ENCODE measurements around the gene XXYLT1. TPM values are rescaled to one million over a fixed set of nuclear protein-coding genes. Genes with fewer than 3 reads are reported as not detected.

The XXYLT1 gene
- total RNA-seq, 1 donor from 2014 or later = 16.4 TPM

DNA sequence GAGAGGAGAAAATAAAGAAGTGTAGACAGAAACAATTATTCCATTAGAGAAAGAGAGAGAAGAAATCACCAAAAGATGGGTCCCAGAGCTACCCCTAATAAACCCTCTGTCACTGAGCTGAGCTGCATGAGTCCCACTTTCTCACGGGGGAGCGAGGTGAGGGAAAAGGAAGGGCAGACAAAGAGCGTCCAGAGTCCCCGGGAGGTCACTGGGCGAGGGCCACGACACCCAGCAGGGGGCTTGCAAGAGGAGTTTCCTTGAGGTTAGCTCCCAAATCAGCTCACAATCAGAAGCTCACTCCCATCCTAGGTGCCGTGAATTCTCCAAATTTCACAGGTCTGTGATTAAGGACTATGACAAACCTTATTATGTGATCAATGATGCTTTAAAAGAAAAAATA, 62.3 kb downstream of the XXYLT1 start:
- Histone ChIP-seq H3K9ac (no peak overlapping the region), H3K4me2 (no peak overlapping the region), H3K27me3 (no peaks in the 10 kb centered on the region), H3K36me3 (no peaks in the 10 kb centered on the region), H3K27ac (no peak overlapping the region), H3K79me2 (ENCODE audit: low read depth) (peaks cover 49% of the 10 kb centered on the region), H3F3A (ENCODE audit: low read depth) (no peaks in the 10 kb centered on the region), H2AFZ (replicated peaks) (no peak overlapping the region), H3K9me3 (ENCODE audit: low read depth) (no peaks in the 10 kb centered on the region), H4K20me1 (ENCODE audit: low read depth) (peaks cover 9% of the 10 kb centered on the region), H3K4me1 (peaks cover 13% of the 10 kb centered on the region), H3K4me3 (no peak overlapping the region)
- Mint-ChIP-seq H3K9me3 (peaks cover 7% of the 10 kb centered on the region), H3K4me1 (peaks cover 51% of the 10 kb centered on the region), H3K36me3 (peaks cover 10% of the 10 kb centered on the region), H3K27me3 (ENCODE audit: insufficient read depth, low read depth) (peaks cover 5% of the 10 kb centered on the region), H3K27ac (no peak overlapping the region), H3K4me3 (no peak overlapping the region)
- DNase-seq (ENCODE audit: low spot score) = no peak
- TF ChIP-seq EZH2phosphoT487 (IDR thresholded peaks at IDR 0.05) (no peak), EZH2 (IDR thresholded peaks at IDR 0.05) (no peak)
- TF ChIP-seq, protein P1, sequence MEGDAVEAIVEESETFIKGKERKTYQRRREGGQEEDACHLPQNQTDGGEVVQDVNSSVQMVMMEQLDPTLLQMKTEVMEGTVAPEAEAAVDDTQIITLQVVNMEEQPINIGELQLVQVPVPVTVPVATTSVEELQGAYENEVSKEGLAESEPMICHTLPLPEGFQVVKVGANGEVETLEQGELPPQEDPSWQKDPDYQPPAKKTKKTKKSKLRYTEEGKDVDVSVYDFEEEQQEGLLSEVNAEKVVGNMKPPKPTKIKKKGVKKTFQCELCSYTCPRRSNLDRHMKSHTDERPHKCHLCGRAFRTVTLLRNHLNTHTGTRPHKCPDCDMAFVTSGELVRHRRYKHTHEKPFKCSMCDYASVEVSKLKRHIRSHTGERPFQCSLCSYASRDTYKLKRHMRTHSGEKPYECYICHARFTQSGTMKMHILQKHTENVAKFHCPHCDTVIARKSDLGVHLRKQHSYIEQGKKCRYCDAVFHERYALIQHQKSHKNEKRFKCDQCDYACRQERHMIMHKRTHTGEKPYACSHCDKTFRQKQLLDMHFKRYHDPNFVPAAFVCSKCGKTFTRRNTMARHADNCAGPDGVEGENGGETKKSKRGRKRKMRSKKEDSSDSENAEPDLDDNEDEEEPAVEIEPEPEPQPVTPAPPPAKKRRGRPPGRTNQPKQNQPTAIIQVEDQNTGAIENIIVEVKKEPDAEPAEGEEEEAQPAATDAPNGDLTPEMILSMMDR (IDR thresholded peaks at IDR 0.05) = no peak

DNA sequence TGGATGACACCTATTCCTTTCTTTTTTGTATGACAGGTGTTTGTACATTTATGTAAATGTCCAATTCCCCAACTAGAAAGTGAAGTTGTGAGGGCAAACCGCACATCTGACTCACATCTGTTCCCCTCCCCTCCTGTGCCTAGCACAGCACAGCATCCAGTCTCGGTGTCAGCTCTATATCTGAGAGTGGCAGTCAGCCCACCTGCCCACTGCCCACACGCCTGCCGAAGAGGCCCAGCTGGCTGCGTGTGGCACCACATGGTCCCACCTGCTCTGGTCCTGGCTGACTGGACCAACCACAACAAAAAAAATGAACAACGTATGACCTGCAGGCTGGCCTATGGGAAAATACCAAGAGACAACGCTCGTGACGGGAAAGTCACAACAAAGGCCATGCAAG, 62.8 kb downstream of the XXYLT1 start:
- no peak overlapping the region for H3K9ac ChIP-seq
- no peak overlapping the region for H3K4me3 ChIP-seq
- no peak overlapping the region for H3K27ac Mint-ChIP-seq
- H4K20me1 ChIP-seq (ENCODE audit: low read depth) = peaks cover 10% of the 10 kb centered on the region
- H3K27me3 Mint-ChIP-seq (ENCODE audit: insufficient read depth, low read depth) = peaks cover 8% of the 10 kb centered on the region
- H2AFZ ChIP-seq (replicated peaks) = no peak overlapping the region
- no peaks in the 10 kb centered on the region for H3F3A ChIP-seq (ENCODE audit: low read depth)
- no peaks in the 10 kb centered on the region for H3K9me3 ChIP-seq (ENCODE audit: low read depth)
- H3K27me3 ChIP-seq = no peaks in the 10 kb centered on the region
- no peak overlapping the region for H3K4me2 ChIP-seq
- H3K36me3 Mint-ChIP-seq = peaks cover 10% of the 10 kb centered on the region
- H3K36me3 ChIP-seq = no peaks in the 10 kb centered on the region
- no peak for TF ChIP-seq EZH2 (IDR thresholded peaks at IDR 0.05)
- no peak for TF ChIP-seq EZH2phosphoT487 (IDR thresholded peaks at IDR 0.05)
- TF ChIP-seq, protein P1 (IDR thresholded peaks at IDR 0.05) = no peak
- no peak overlapping the region for H3K4me3 Mint-ChIP-seq
- peaks cover 7% of the 10 kb centered on the region for H3K9me3 Mint-ChIP-seq
- peaks cover 55% of the 10 kb centered on the region for H3K4me1 Mint-ChIP-seq
- H3K4me1 ChIP-seq = peaks cover 13% of the 10 kb centered on the region
- no peak for DNase-seq (ENCODE audit: low spot score)
- no peak overlapping the region for H3K27ac ChIP-seq
- peaks cover 46% of the 10 kb centered on the region for H3K79me2 ChIP-seq (ENCODE audit: low read depth)

DNA sequence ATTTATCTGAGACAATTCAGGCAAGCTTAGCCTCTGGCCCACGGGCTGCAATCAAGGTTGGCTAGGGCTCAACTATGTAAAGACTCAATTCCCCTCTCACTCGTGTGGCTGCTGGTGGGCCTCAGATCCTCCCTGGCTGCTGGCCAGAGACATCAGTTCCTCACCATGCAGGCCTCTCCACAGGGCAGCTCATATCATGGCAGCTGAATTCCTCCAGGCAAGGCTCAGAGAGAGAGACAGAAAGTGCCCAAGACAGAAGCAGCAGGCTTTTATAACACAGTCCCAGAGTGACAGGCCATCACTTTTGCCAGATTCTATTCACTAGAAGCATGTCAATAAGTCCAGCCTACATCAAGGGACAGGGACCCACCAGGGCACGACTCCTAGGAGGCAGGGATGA, 63.2 kb downstream of the XXYLT1 start:
- peaks cover 6% of the 10 kb centered on the region for H3K36me3 Mint-ChIP-seq
- DNase-seq (ENCODE audit: low spot score) = no peak
- Histone ChIP-seq H3K27ac (no peak overlapping the region), H3K4me3 (no peak overlapping the region), H4K20me1 (ENCODE audit: low read depth) (peaks cover 10% of the 10 kb centered on the region), H2AFZ (replicated peaks) (no peak overlapping the region), H3K4me2 (no peak overlapping the region), H3K27me3 (no peaks in the 10 kb centered on the region), H3F3A (ENCODE audit: low read depth) (no peaks in the 10 kb centered on the region), H3K4me1 (peaks cover 13% of the 10 kb centered on the region), H3K79me2 (ENCODE audit: low read depth) (peaks cover 47% of the 10 kb centered on the region), H3K36me3 (no peaks in the 10 kb centered on the region), H3K9me3 (ENCODE audit: low read depth) (no peaks in the 10 kb centered on the region), H3K9ac (no peak overlapping the region)
- H3K27ac Mint-ChIP-seq = peak overlapping the region; percentile 93
- TF ChIP-seq EZH2phosphoT487 (IDR thresholded peaks at IDR 0.05) (no peak), EZH2 (IDR thresholded peaks at IDR 0.05) (no peak)
- TF ChIP-seq, protein P1 (IDR thresholded peaks at IDR 0.05) = no peak
- peaks cover 8% of the 10 kb centered on the region for H3K27me3 Mint-ChIP-seq (ENCODE audit: insufficient read depth, low read depth)
- H3K4me3 Mint-ChIP-seq = no peak overlapping the region
- peaks cover 59% of the 10 kb centered on the region for H3K4me1 Mint-ChIP-seq
- peaks cover 4% of the 10 kb centered on the region for H3K9me3 Mint-ChIP-seq
